H9 (cell line): ENCODE results near the gene AMDHD1. TPM values are rescaled to one million over a fixed set of nuclear protein-coding genes. Genes with fewer than 3 reads are reported as not detected.

ENCODE experiments used
- DNase-seq: peaks from one replicate; pipeline ENCODE4 v3.0.0-alpha.2; 2017
- H2AFZ ChIP-seq: one replicate; pipeline ENCODE4 v1.6.1; 2013; ENCODE audit warnings: mild to moderate bottlenecking, low read length, control low read depth, moderate library complexity
- H2AK5ac ChIP-seq: 2 replicates; pipeline ENCODE4 v1.6.1; 2013; ENCODE audit warnings: low read length, control low read depth, mixed read lengths; ENCODE audit not compliant: insufficient read length
- H2BK120ac ChIP-seq: one replicate; pipeline ENCODE4 v1.6.1; 2013; ENCODE audit warnings: low read depth, mild to moderate bottlenecking, low read length, control low read depth, inconsistent platforms; ENCODE audit not compliant: poor library complexity, severe bottlenecking
- H2BK12ac ChIP-seq: 2 replicates; pipeline ENCODE4 v1.6.1; 2013; ENCODE audit warnings: low read length, control low read depth, mixed read lengths, low read depth; ENCODE audit not compliant: insufficient read length
- H2BK15ac ChIP-seq: 2 replicates; pipeline ENCODE4 v1.6.1; 2013; ENCODE audit warnings: low read depth, low read length, control low read depth
- H2BK20ac ChIP-seq: one replicate; pipeline ENCODE4 v1.6.1; 2013; ENCODE audit warnings: low read depth, mild to moderate bottlenecking, low read length, control low read depth, inconsistent platforms; ENCODE audit not compliant: poor library complexity, severe bottlenecking
- H2BK5ac ChIP-seq: 2 replicates; pipeline ENCODE4 v1.6.1; 2013; ENCODE audit warnings: low read length, control low read depth, mixed read lengths; ENCODE audit not compliant: insufficient read length
- H3K14ac ChIP-seq: 2 replicates; pipeline ENCODE4 v1.6.1; 2013; ENCODE audit warnings: low read length, control low read depth; ENCODE audit not compliant: insufficient read depth
- H3K18ac ChIP-seq: 2 replicates; pipeline ENCODE4 v1.6.1; 2013; ENCODE audit warnings: low read depth, mild to moderate bottlenecking, mixed read lengths, low read length, control low read depth; ENCODE audit not compliant: insufficient read length
- H3K23ac ChIP-seq: 2 replicates; pipeline ENCODE4 v1.6.1; 2013; ENCODE audit warnings: low read length, control low read depth, mixed read lengths, low read depth; ENCODE audit not compliant: insufficient read length
- H3K23me2 ChIP-seq: 2 replicates; pipeline ENCODE4 v1.6.1; 2013; ENCODE audit warnings: low read depth, mild to moderate bottlenecking, mixed read lengths, low read length, control low read depth; ENCODE audit not compliant: insufficient read length, poor library complexity, severe bottlenecking
- H3K27ac ChIP-seq: 2 replicates; pipeline ENCODE4 v1.5.1; 2013; ENCODE audit warnings: low read length, control low read depth, mixed read lengths, low read depth; ENCODE audit not compliant: insufficient read length
- H3K27me3 ChIP-seq: 2 replicates; pipeline ENCODE4 v1.6.1; 2013; ENCODE audit warnings: low read length, control low read depth, inconsistent platforms; ENCODE audit not compliant: insufficient read depth
- H3K4ac ChIP-seq: 2 replicates; pipeline ENCODE4 v1.6.1; 2013; ENCODE audit warnings: low read depth, mild to moderate bottlenecking, control low read depth, inconsistent platforms, low read length, moderate library complexity
- H3K4me1 ChIP-seq: 2 replicates; pipeline ENCODE4 v1.6.1; 2013; ENCODE audit warnings: low read length, control low read depth, inconsistent platforms; ENCODE audit not compliant: insufficient read depth
- H3K4me2 ChIP-seq: 2 replicates; pipeline ENCODE4 v1.6.1; 2013; ENCODE audit warnings: low read length, control low read depth, mixed read lengths; ENCODE audit not compliant: insufficient read length, insufficient read depth
- H3K56ac ChIP-seq: 2 replicates; pipeline ENCODE4 v1.6.1; 2013; ENCODE audit warnings: low read depth, mild to moderate bottlenecking, mixed read lengths, low read length, control low read depth; ENCODE audit not compliant: insufficient read length
- H3K79me1 ChIP-seq: 2 replicates; pipeline ENCODE4 v1.6.1; 2013; ENCODE audit warnings: low read depth, mild to moderate bottlenecking, moderate library complexity, low read length, control low read depth, inconsistent platforms; ENCODE audit not compliant: insufficient read depth, poor library complexity, severe bottlenecking
- H3K79me2 ChIP-seq: 2 replicates; pipeline ENCODE4 v1.6.1; 2013; ENCODE audit warnings: low read length, control low read depth, inconsistent platforms; ENCODE audit not compliant: insufficient read depth
- H3K9ac ChIP-seq: 2 replicates; pipeline ENCODE4 v1.6.1; 2013; ENCODE audit warnings: low read length, control low read depth, mixed read lengths; ENCODE audit not compliant: insufficient read length; ENCODE audit errors: extremely low read depth
- H3K9me3 ChIP-seq: one replicate; pipeline ENCODE4 v1.6.1; 2013; ENCODE audit warnings: low read depth, low read length, inconsistent platforms; ENCODE audit not compliant: control insufficient read depth
- H3T11ph ChIP-seq: one replicate; pipeline ENCODE4 v1.6.1; 2013; ENCODE audit warnings: mild to moderate bottlenecking, low read length, control low read depth, inconsistent platforms
- H4K20me1 ChIP-seq: one replicate; pipeline ENCODE4 v1.6.1; 2013; ENCODE audit not compliant: control insufficient read depth, insufficient read length, insufficient read depth
- H4K5ac ChIP-seq: 2 replicates; pipeline ENCODE4 v1.6.1; 2013; ENCODE audit warnings: low read depth, mild to moderate bottlenecking, mixed read lengths, low read length, control low read depth; ENCODE audit not compliant: insufficient read length
- H4K8ac ChIP-seq: replicated peaks from 2 replicates; pipeline ENCODE4 v1.6.1; 2013; ENCODE audit warnings: low read length, control low read depth, mixed read lengths, low read depth; ENCODE audit not compliant: insufficient read length
- H4K91ac ChIP-seq: 2 replicates; pipeline ENCODE4 v1.6.1; 2013; ENCODE audit warnings: low read depth, mild to moderate bottlenecking, moderate library complexity, mixed read lengths, low read length, control low read depth; ENCODE audit not compliant: insufficient read length
- H3K27ac Mint-ChIP-seq, 3 experiments: 2 replicates in 2 of 3; 3 replicates in 1 of 3; pipeline ENCODE4 v1.8.0; 2020 to 2021; ENCODE audit warnings: mixed read lengths in 3 of 3, mild to moderate bottlenecking in 1 of 3, moderate library complexity in 1 of 3
- H3K27me3 Mint-ChIP-seq: 2 replicates; pipeline ENCODE4 v1.8.0; 2021; ENCODE audit warnings: low read depth, mild to moderate bottlenecking, moderate library complexity, mixed read lengths
- H3K36me3 Mint-ChIP-seq, 3 experiments: 2 replicates in 2 of 3; 3 replicates in 1 of 3; pipeline ENCODE4 v1.8.0; 2020 to 2021; ENCODE audit warnings: low read depth in 3 of 3, mixed read lengths in 3 of 3; ENCODE audit not compliant: insufficient read depth in 1 of 3
- H3K4me1 Mint-ChIP-seq, 2 experiments: 2 replicates each; pipeline ENCODE4 v1.8.0; 2020; ENCODE audit warnings: mixed read lengths in 2 of 2
- H3K4me3 Mint-ChIP-seq, 2 experiments: 2 replicates in 1 of 2; 3 replicates in 1 of 2; pipeline ENCODE4 v1.8.0; 2020 to 2021; ENCODE audit warnings: mild to moderate bottlenecking in 2 of 2, mixed read lengths in 2 of 2, moderate library complexity in 1 of 2
- H3K9me3 Mint-ChIP-seq, 2 experiments: 2 replicates in 1 of 2; 3 replicates in 1 of 2; pipeline ENCODE4 v1.8.0; 2020; ENCODE audit warnings: mild to moderate bottlenecking in 2 of 2, mixed read lengths in 2 of 2, moderate library complexity in 1 of 2
- WGBS: extraction: QIAGEN DNeasy Blood & Tissue Kit; methylation state at CpG from one replicate; pipeline ENCODE4 v1.1.7; 2013; ENCODE audit warnings: missing lambda C conversion rate, low lambda C conversion rate, mixed read lengths; ENCODE audit not compliant: insufficient read length; ENCODE audit errors: extremely low coverage; 5-methylcytosine and 5-hydroxymethylcytosine counted together
- total RNA-seq: library from RNA; stranded (reverse); gene quantifications from 2 replicates; pipeline ENCODE4 v1.2.1, GENCODE V29; 2021
- TF ChIP-seq, protein P1 (sequence below): fragments of 200-600 bp; sonication (generic); conservative IDR thresholded peaks from 3 replicates; pipeline ENCODE4 v1.8.0; 2021; ENCODE audit warnings: antibody characterized with exemption, mild to moderate bottlenecking

The AMDHD1 gene
- total RNA-seq, 1 experiment from 2014 or later, result 0.42 TPM

- Histone ChIP-seq H3K9ac (no peak overlapping the region), H2BK5ac (no peak overlapping the region), H4K91ac (no peak overlapping the region), H3K79me2 (no peaks in the 10 kb centered on the region), H4K20me1 (no peaks in the 10 kb centered on the region), H3T11ph (no peak overlapping the region), H2AK5ac (no peak overlapping the region), H2BK120ac (no peak overlapping the region), H2BK15ac (no peak overlapping the region), H3K23ac (no peak overlapping the region), H2AFZ (no peak overlapping the region), H3K23me2 (no peaks in the 10 kb centered on the region), H3K27me3 (no peaks in the 10 kb centered on the region), H3K14ac (no peak overlapping the region), H3K4me1 (peaks cover 8% of the 10 kb centered on the region; the same call in 1 of the 2 replicates), H3K4ac (no peak overlapping the region), H3K9me3 (no peaks in the 10 kb centered on the region), H3K79me1 (no peaks in the 10 kb centered on the region), H3K56ac (no peak overlapping the region), H2BK12ac (no peak overlapping the region), H4K8ac (no peak overlapping the region), H2BK20ac (no peak overlapping the region), H4K5ac (no peak overlapping the region), H3K4me2 (no peak overlapping the region), H3K18ac (no peak overlapping the region), H3K27ac (no peak overlapping the region)
- no peaks in the 10 kb centered on the region for H3K36me3 Mint-ChIP-seq
- H3K27me3 Mint-ChIP-seq, result peaks cover 6% of the 10 kb centered on the region
- no peak overlapping the region; a peak in 1 of 7 replicates for H3K27ac Mint-ChIP-seq
- no peaks in the 10 kb centered on the region for H3K9me3 Mint-ChIP-seq
- H3K4me1 Mint-ChIP-seq, result peaks cover 34 to 35% of the 10 kb centered on the region in 2 experiments
- H3K4me3 Mint-ChIP-seq, result no peak overlapping the region
- DNase-seq, result no peak
- no CpG with 5 or more reads among the region's 11 CpGs for WGBS
- TF ChIP-seq, protein P1, sequence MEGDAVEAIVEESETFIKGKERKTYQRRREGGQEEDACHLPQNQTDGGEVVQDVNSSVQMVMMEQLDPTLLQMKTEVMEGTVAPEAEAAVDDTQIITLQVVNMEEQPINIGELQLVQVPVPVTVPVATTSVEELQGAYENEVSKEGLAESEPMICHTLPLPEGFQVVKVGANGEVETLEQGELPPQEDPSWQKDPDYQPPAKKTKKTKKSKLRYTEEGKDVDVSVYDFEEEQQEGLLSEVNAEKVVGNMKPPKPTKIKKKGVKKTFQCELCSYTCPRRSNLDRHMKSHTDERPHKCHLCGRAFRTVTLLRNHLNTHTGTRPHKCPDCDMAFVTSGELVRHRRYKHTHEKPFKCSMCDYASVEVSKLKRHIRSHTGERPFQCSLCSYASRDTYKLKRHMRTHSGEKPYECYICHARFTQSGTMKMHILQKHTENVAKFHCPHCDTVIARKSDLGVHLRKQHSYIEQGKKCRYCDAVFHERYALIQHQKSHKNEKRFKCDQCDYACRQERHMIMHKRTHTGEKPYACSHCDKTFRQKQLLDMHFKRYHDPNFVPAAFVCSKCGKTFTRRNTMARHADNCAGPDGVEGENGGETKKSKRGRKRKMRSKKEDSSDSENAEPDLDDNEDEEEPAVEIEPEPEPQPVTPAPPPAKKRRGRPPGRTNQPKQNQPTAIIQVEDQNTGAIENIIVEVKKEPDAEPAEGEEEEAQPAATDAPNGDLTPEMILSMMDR, result no peak
Observed at GRCh38 chr12:95988506-95989275, 45.6 kb downstream of the AMDHD1 start.
